Psoas muscle (tissue), 8 donors: ENCODE data around the gene TTC29. TPM values are rescaled to one million over a fixed set of nuclear protein-coding genes. Genes with fewer than 3 reads are reported as not detected.

Source experiments
- ATAC-seq, 4 donors: fragments of 200-7000 bp; cut with Tn5 transposase; one replicate each; pipeline ENCODE4 v1.9.1; 2020; ENCODE audit warnings: moderate library complexity in 3 of 4, mild to moderate bottlenecking in 2 of 4
- DNase-seq, 2 donors: peaks; one replicate each; pipeline ENCODE4 v3.0.0-alpha.2; 2020
- H3K27ac ChIP-seq: fragments of 200-600 bp; one replicate; pipeline ENCODE4 v1.8.0; 2022
- H3K27me3 ChIP-seq, 3 donors: fragments of 200-600 bp in 1 of 3; one replicate each; pipeline versions ENCODE4 v1.6.1 to v1.8.0; 2013 to 2022; ENCODE audit warnings: low read length in 2 of 3, mild to moderate bottlenecking in 2 of 3, moderate library complexity in 1 of 3; ENCODE audit not compliant: insufficient read depth in 3 of 3
- H3K36me3 ChIP-seq, 2 donors: fragments of 200-600 bp in 1 of 2; one replicate each; pipeline versions ENCODE4 v1.6.1 to v1.8.0; 2013 to 2022; ENCODE audit warnings: low read depth in 1 of 2, mild to moderate bottlenecking in 1 of 2, moderate library complexity in 1 of 2; ENCODE audit not compliant: insufficient read depth in 1 of 2
- H3K4me1 ChIP-seq: fragments of 200-600 bp; one replicate; pipeline ENCODE4 v1.8.0; 2022
- H3K4me3 ChIP-seq: fragments of 200-600 bp; one replicate; pipeline ENCODE4 v1.8.0; 2022; ENCODE audit warnings: mild to moderate bottlenecking
- H3K9me3 ChIP-seq: fragments of 200-600 bp; one replicate; pipeline ENCODE4 v1.8.0; 2022
- WGBS, 3 donors: extraction: QIAGEN DNeasy Blood & Tissue Kit; methylation state at CpG; one replicate each; pipeline versions ENCODE4 v1.1.6 to v1.1.7; 2013; 5-methylcytosine and 5-hydroxymethylcytosine counted together
- intact Hi-C, 2 donors: fragments of 100-400 bp; cut with DNase I; formaldehyde crosslinking; loops; one replicate each; pipeline versions ENCODE4 v1.11.0 to v1.14.2; 2022
- polyA plus RNA-seq, 3 donors: library from polyadenylated mRNA; stranded (reverse); fragments of 200-250 nt; gene quantifications; one replicate each; pipeline ENCODE4 v1.2.3, GENCODE V29; 2013
- total RNA-seq, 4 donors: library from RNA; stranded (reverse); fragmentation: NEBNext Ultra II Directional in 2 of 4; extraction: Animal tissue kit (Norgen Biotek cat#: 25700) in 2 of 4; gene quantifications; one replicate each; pipeline versions ENCODE4 v1.2.1 to v1.2.4, GENCODE V29; 2021 to 2023
- TF ChIP-seq, protein P1 (sequence below): fragments of 200-600 bp; IDR thresholded peaks from one replicate; pipeline ENCODE4 v1.8.0; 2022; ENCODE audit warnings: antibody characterized with exemption
- donor health status: healthy with polysubstance abuse.
- donor health status: DM: no; HTN: no; CAD: no; lungs with moderate emphysema.
- donor health status: Bipolar disorder and iron deficiency.
- donor health status: healthy.
- donor health status: DM: yes; HTN: yes; CAD: no.
- donor health status: DM: no; HTN: no; CAD: no.
- donor health status: DM: no; HTN: no; CAD: no.
- donor health status: DM: yes; HTN: yes; CAD: no.

Gene TTC29
- total and polyA plus RNA-seq, 7 donors, result 0.03 TPM; not detected in 6

DNA sequence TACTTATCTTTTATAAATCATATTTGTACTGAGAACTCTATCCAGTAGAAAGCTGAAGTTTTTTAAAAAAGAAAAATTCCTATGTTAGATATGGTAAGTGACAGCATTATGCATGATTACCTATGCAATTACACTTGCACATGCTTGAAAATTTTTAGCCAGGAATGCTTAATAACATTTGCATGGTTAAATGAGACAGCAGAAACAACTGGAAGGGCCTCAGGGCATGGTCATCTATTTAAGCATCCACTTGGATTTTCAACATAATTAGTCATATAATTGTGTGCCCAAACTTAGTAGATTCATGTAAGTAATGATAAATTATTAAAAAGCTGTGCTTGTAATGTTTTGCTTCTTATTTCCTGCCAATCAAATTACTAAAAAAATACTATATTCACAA, 151.9 kb downstream of the TTC29 start:
- Histone ChIP-seq H3K36me3 (no peaks in the 10 kb centered on the region), H3K4me3 (no peak overlapping the region), H3K9me3 (no peaks in the 10 kb centered on the region), H3K27ac (no peak overlapping the region), H3K27me3 (no peaks in the 10 kb centered on the region), H3K4me1 (no peaks in the 10 kb centered on the region)
- DNase-seq (no peak), ATAC-seq (no peak)
- TF ChIP-seq, protein P1, sequence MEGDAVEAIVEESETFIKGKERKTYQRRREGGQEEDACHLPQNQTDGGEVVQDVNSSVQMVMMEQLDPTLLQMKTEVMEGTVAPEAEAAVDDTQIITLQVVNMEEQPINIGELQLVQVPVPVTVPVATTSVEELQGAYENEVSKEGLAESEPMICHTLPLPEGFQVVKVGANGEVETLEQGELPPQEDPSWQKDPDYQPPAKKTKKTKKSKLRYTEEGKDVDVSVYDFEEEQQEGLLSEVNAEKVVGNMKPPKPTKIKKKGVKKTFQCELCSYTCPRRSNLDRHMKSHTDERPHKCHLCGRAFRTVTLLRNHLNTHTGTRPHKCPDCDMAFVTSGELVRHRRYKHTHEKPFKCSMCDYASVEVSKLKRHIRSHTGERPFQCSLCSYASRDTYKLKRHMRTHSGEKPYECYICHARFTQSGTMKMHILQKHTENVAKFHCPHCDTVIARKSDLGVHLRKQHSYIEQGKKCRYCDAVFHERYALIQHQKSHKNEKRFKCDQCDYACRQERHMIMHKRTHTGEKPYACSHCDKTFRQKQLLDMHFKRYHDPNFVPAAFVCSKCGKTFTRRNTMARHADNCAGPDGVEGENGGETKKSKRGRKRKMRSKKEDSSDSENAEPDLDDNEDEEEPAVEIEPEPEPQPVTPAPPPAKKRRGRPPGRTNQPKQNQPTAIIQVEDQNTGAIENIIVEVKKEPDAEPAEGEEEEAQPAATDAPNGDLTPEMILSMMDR, result no peak
- intact Hi-C loops, result no loop called here

DNA sequence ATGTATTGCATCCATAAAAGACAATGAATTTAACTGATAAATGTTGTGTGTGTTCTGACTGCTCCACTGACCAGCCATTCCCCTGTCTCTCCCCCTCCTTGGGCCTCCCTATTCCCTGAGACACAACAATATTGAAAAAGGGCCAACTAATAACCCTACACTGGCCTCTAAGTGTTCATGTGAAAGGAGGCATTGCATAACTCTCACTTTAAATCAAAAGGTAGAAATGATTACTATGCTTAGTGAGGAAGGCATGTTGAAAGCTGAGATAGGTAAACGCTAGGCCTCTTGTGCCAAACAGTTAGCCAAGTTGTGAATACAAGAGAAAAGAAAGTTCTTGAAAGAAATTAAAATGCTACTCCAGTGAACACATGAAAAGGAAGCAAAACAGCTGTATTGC, 154.2 kb downstream of the TTC29 start:
- Histone ChIP-seq H3K9me3 (no peaks in the 10 kb centered on the region), H3K27ac (no peak overlapping the region), H3K27me3 (no peaks in the 10 kb centered on the region), H3K4me3 (no peak overlapping the region), H3K36me3 (no peaks in the 10 kb centered on the region), H3K4me1 (no peaks in the 10 kb centered on the region)
- DNase-seq (no peak), ATAC-seq (no peak)
- 81 to 88% (median 82%) methylated on average over 1 of the region's 1 CpG for WGBS, 3 donors
- TF ChIP-seq, protein P1, result no peak
- intact Hi-C loops, result no loop called here

DNA sequence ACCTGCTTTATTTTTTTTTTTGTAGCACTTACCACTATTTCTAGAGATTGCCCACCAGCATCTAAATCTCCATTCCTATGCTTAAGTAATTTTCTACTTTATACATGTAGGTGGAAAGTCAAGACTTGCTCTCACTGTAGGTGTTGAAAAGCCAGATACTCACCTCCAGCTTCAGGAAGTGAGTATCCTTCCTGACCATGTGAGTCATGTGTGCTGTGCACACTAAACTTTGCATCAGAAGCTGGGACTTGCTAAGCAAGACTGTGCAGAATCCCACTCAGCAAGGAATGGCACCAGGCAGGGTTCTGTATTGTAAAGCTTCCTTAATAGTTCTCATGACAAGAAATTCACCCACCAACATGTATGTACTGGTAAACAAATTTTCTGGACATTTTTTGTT, 155.1 kb downstream of the TTC29 start:
- no peaks in the 10 kb centered on the region for H3K27me3 ChIP-seq
- no peaks in the 10 kb centered on the region for H3K4me1 ChIP-seq
- TF ChIP-seq, protein P1, result no peak
- no peaks in the 10 kb centered on the region for H3K9me3 ChIP-seq
- no peak overlapping the region for H3K4me3 ChIP-seq
- intact Hi-C loops, result no loop called here
- no peaks in the 10 kb centered on the region for H3K36me3 ChIP-seq
- no peak overlapping the region for H3K27ac ChIP-seq
- no peak for DNase-seq
- ATAC-seq, result no peak

DNA sequence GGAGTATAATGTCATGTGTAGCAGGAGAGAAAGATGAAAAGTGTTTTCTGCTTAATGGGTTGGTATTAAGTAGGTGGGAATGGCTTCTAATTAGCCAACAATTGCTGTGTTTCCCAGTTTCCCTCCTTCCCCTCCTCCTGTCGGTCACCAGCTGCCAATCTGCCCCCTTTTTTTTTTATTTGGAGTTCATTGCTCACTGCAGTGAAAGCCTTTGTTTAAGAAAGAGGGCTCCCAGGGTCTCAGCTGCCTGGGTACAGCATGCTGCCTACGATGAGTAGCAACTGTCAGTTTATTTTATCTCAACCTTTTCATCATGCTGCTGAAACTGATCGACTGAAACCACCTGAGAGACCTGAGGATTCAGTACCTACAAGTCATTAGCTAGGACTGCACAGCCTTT, 157.9 kb downstream of the TTC29 start:
- Histone ChIP-seq H3K4me1 (no peaks in the 10 kb centered on the region), H3K4me3 (no peak overlapping the region), H3K9me3 (no peaks in the 10 kb centered on the region), H3K27ac (no peak overlapping the region), H3K27me3 (no peaks in the 10 kb centered on the region), H3K36me3 (no peaks in the 10 kb centered on the region)
- intact Hi-C loops, result no loop called here
- TF ChIP-seq, protein P1, result no peak
- ATAC-seq (no peak), DNase-seq (no peak)
- whole genome bisulfite sequencing, 3 donors, result 19 to 27% (median 20%) methylated on average over 3 of the region's 3 CpGs

DNA sequence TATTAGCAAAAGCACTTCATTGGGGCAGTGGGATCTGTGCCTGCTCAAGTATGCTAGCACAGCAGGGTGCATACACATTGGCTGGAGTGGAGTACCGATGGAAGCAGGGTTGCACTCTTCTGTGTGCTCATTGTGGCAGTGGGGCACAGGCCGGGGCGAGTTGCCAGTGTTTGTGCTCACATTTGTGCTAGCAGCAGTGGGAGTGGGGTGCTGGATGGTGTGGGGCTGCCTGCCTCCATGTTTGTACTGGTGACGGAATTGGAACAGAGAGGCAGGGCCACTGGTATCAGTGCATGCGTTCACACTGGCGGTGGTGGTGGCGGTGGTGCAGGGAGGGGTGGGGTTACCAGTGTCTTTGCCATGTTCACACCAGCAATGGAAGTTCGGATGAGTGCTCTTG, 169.0 kb downstream of the TTC29 start:
- TF ChIP-seq, protein P1, result no peak
- no peaks in the 10 kb centered on the region for H3K9me3 ChIP-seq
- H3K4me1 ChIP-seq, result no peaks in the 10 kb centered on the region
- no peaks in the 10 kb centered on the region for H3K27me3 ChIP-seq
- DNase-seq (no peak), ATAC-seq (no peak)
- no peak overlapping the region for H3K27ac ChIP-seq
- 90 to 92% (median 91%) methylated on average over 8 of the region's 8 CpGs for WGBS, 3 donors
- H3K36me3 ChIP-seq, result no peaks in the 10 kb centered on the region
- H3K4me3 ChIP-seq, result no peak overlapping the region
- intact Hi-C loops, result no loop called here
